ENCODE results near the gene ATXN2. TPM values are rescaled to one million over a fixed set of nuclear protein-coding genes. Genes with fewer than 3 reads are reported as not detected.

The ATXN2 gene
- total and polyA plus RNA-seq, 9 of the 15 experiments (the other 6 are each of a cell fraction or from before 2014, with no cell fraction given) = 16.8 to 67.8 (median 29.3) TPM

- TF ChIP-seq RBM22 (IDR thresholded peaks at IDR 0.05; ENCODE audit: low read depth, low read length, poor library complexity, severe bottlenecking) = peak; percentile 88
- TF ChIP-seq CHCHD3 (CRISPR knock-in tag; IDR thresholded peaks at IDR 0.05) = 0 out of 2 replicates have a peak, but pooled peaks have one; percentile 16
Measured at GRCh38 chr12:111450676-111451075, 148.4 kb downstream of the ATXN2 start (continued).

- TSS peak; percentile 9 for BruUV-seq (replicated peaks)
- peak; percentile 60 for FAIRE-seq
Measured at GRCh38 chr12:111448846-111449790, 150.0 kb downstream of the ATXN2 start.

More at GRCh38 chr12:111448846-111449790, 150.0 kb downstream of the ATXN2 start:
- Histone ChIP-seq H3K4me2 (ENCODE audit: insufficient read depth, low read length) (no peak overlapping the region), H3K9me1 (ENCODE audit: control insufficient read depth, insufficient read depth, low read length) (peaks cover 5% of the 10 kb centered on the region), H3K36me3 (ENCODE audit: control insufficient read depth, insufficient read depth, low read length) (peaks cover 97% of the 10 kb centered on the region), H3K9me3 (replicated peaks; ENCODE audit: control insufficient read depth, insufficient read depth, low read depth, low read length) (no peaks in the 10 kb centered on the region), H2AFZ (ENCODE audit: low read depth, low read length) (no peak overlapping the region), H4K20me1 (replicated peaks; ENCODE audit: control insufficient read depth, insufficient read depth, low read length) (peaks cover 25% of the 10 kb centered on the region), H3K27ac (ENCODE audit: extremely low read depth, low read depth, low read length) (no peak overlapping the region; the same call in 2 of the 3 replicates), H3K9ac (ENCODE audit: insufficient read depth in 1 of 2, low read depth in 2 of 2, low read length in 2 of 2) (no peak overlapping the region), H3K27me3 (ENCODE audit: control insufficient read depth in 2 of 2, insufficient read depth in 2 of 2, low read length in 2 of 2) (no peaks in the 10 kb centered on the region), H3K4me3 (no peak overlapping the region), H3K4me1 (replicated peaks in 1 of 2; ENCODE audit: control insufficient read depth in 2 of 2, insufficient read depth in 2 of 2, low read length in 2 of 2) (peaks cover 14 to 29% of the 10 kb centered on the region in 2 experiments), H3K79me2 (ENCODE audit: control insufficient read depth, insufficient read depth, low read length) (peaks cover 24% of the 10 kb centered on the region)
- intact Hi-C loops (cut with micrococcal nuclease) = no loop called here
- DNase-seq (ENCODE audit: extremely low read depth in 1 of 4, low spot score in 3 of 4) (no peak), ATAC-seq (peak; percentile 7)
- ChIA-PET POLR2A (interaction anchor here (0.6 to 2.5 kb wide), 7 partner anchors 10 to 113 kb away, joined by 3 to 13 read pairs (median 4); no protein-coding TSS in a partner anchor), CTCF (ENCODE audit: low intra/inter-chr PET ratio) (interaction anchor here (1.1 kb wide), 1 partner anchor 52 kb away, joined by 4 read pairs; no protein-coding TSS in a partner anchor)
- in situ Hi-C loops (cut with MboI) = no loop called here
- 0 out of 4 replicates have a peak, but pooled peaks of 1 of the 2 experiments have one; percentile 38 for TF ChIP-seq RCOR1 (IDR thresholded peaks at IDR 0.05; ENCODE audit: borderline replicate concordance in 1 of 2, low read depth in 2 of 2, low read length in 2 of 2)
- TF ChIP-seq ZNF395 (CRISPR knock-in tag; IDR thresholded peaks at IDR 0.05) = no peak
- TF ChIP-seq RBM22 (IDR thresholded peaks at IDR 0.05; ENCODE audit: low read depth, low read length, poor library complexity, severe bottlenecking) = peak; percentile 70
- TF ChIP-seq KLF1 (tag; IDR thresholded peaks at IDR 0.05) = no peak
- 0 out of 2 replicates have a peak, but pooled peaks have one; percentile 9 for TF ChIP-seq SUPT5H (IDR thresholded peaks at IDR 0.05)
- TF ChIP-seq POLR2A (conservative IDR thresholded peaks at IDR 0.05) = peak; percentile 36; the same call in 1 of the 2 replicates
- 0 out of 2 replicates have a peak, but pooled peaks have one; percentile 47 for TF ChIP-seq PML (IDR thresholded peaks at IDR 0.05; ENCODE audit: low read length)
- 45% methylated on average over 4 of the region's 4 CpGs for WGBS (ENCODE audit: insufficient coverage, low coverage, missing lambda C conversion rate)

Data from K562 (cell line).